Peyer's patch (tissue), 4 donors: Measurements from ENCODE around the gene MYOT.

ENCODE experiments used
- POLR2A ChIP-seq, 2 donors: fragments of 450-650 bp; IDR thresholded peaks; one replicate each; pipeline ENCODE4 v1.5.1; 2017; ENCODE audit warnings: antibody characterized with exemption in 2 of 2, mild to moderate bottlenecking in 2 of 2, moderate library complexity in 2 of 2
- TF ChIP-seq, protein P1 (sequence below), 6 experiments: fragments of 450-650 bp in 4 of 6; fragments of 200-600 bp in 2 of 6; sonication (generic) in 1 of 6; IDR thresholded peaks; one replicate each; pipeline ENCODE4 v1.5.1; 2017 to 2019; ENCODE audit warnings: antibody characterized with exemption in 6 of 6, mild to moderate bottlenecking in 3 of 6, moderate library complexity in 1 of 6

DNA sequence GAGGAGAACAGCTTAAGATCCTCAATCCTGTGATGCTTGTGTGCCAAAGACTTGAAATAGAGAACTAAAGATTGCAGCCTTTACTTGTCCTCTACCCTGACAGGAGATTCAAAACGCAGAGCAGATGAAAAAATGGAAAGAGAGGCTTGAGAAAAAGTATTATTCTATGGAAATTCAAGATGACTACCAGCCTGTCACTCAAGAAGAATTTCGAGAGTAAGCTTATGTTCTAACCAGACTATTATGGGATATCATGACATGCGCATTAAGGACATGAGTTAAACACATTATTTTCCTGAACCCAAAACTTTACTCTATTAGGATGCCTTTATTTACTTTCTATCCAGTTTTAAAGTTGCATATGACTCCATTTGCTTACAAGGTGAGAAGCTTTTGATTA, 68.0 kb downstream of the MYOT start:
- TF ChIP-seq, protein P1, sequence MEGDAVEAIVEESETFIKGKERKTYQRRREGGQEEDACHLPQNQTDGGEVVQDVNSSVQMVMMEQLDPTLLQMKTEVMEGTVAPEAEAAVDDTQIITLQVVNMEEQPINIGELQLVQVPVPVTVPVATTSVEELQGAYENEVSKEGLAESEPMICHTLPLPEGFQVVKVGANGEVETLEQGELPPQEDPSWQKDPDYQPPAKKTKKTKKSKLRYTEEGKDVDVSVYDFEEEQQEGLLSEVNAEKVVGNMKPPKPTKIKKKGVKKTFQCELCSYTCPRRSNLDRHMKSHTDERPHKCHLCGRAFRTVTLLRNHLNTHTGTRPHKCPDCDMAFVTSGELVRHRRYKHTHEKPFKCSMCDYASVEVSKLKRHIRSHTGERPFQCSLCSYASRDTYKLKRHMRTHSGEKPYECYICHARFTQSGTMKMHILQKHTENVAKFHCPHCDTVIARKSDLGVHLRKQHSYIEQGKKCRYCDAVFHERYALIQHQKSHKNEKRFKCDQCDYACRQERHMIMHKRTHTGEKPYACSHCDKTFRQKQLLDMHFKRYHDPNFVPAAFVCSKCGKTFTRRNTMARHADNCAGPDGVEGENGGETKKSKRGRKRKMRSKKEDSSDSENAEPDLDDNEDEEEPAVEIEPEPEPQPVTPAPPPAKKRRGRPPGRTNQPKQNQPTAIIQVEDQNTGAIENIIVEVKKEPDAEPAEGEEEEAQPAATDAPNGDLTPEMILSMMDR (IDR thresholded peaks at IDR 0.05), result no peak
- no peak for TF ChIP-seq POLR2A (IDR thresholded peaks at IDR 0.05)
